ENCODE measurements around the gene CENPF. TPM values are rescaled to one million over a fixed set of nuclear protein-coding genes. Genes with fewer than 3 reads are reported as not detected.

The CENPF gene
- total and polyA plus RNA-seq, 9 of the 15 experiments (the other 6 are each of a cell fraction or from before 2014, with no cell fraction given): 50.6 to 180 (median 98.3) TPM

GRCh38 chr1:214709241-214709640 is 106.2 kb downstream of the CENPF start (continued):
- no peak for TF ChIP-seq BRF2 (IDR thresholded peaks at IDR 0.05; ENCODE audit: borderline replicate concordance, insufficient read depth, insufficient read length)

- no peaks in the 10 kb centered on the region for H3K27me3 ChIP-seq (ENCODE audit: control insufficient read depth in 2 of 2, insufficient read depth in 2 of 2, low read length in 2 of 2)
- H3K9me1 ChIP-seq (ENCODE audit: control insufficient read depth, insufficient read depth, low read length): no peaks in the 10 kb centered on the region
- WGBS (ENCODE audit: insufficient coverage, low coverage, missing lambda C conversion rate): 0% methylated on average over 2 of the region's 2 CpGs
- in situ Hi-C loops (cut with MboI) (no loop called here), intact Hi-C loops (cut with micrococcal nuclease) (no loop called here)
- TF ChIP-seq ETV5 (CRISPR knock-in tag; IDR thresholded peaks at IDR 0.05; ENCODE audit: low read depth) (no peak), RAD21 (CRISPR knock-in tag; conservative IDR thresholded peaks at IDR 0.05 in 1 of 2, IDR thresholded peaks at IDR 0.05 in 1 of 2) (no peak), MTA3 (IDR thresholded peaks at IDR 0.05; ENCODE audit: borderline replicate concordance) (no peak), ZNF589 (CRISPR knock-in tag; IDR thresholded peaks at IDR 0.05; ENCODE audit: low read depth) (no peak), RAD51 (IDR thresholded peaks at IDR 0.05; ENCODE audit: borderline replicate concordance, low read depth) (no peak), ZNF316 (IDR thresholded peaks at IDR 0.05) (peak; percentile 61), ZNF780A (CRISPR knock-in tag; IDR thresholded peaks at IDR 0.05) (no peak), POLR2A (conservative IDR thresholded peaks at IDR 0.05) (no peak), MAFG (tag; conservative IDR thresholded peaks at IDR 0.05) (0 out of 2 replicates have a peak, but pooled peaks have one; percentile 7), ELK3 (CRISPR knock-in tag; IDR thresholded peaks at IDR 0.05) (no peak), ZNF263 (CRISPR knock-in tag; IDR thresholded peaks at IDR 0.05; ENCODE audit: borderline replicate concordance) (no peak), ZNF511 (CRISPR knock-in tag; IDR thresholded peaks at IDR 0.05) (no peak), SMARCE1 (IDR thresholded peaks at IDR 0.05) (no peak), ZFPM2 (CRISPR knock-in tag; IDR thresholded peaks at IDR 0.05) (no peak), KDM2B (CRISPR knock-in tag; IDR thresholded peaks at IDR 0.05) (no peak)
- no peak overlapping the region for H3K9ac ChIP-seq (ENCODE audit: insufficient read depth in 1 of 2, low read depth in 2 of 2, low read length in 2 of 2)
- DNase-seq (ENCODE audit: extremely low read depth in 1 of 4, low spot score in 3 of 4) (no peak), ATAC-seq (no peak), FAIRE-seq (no peak)
- H3K4me1 ChIP-seq (replicated peaks in 1 of 2; ENCODE audit: control insufficient read depth in 2 of 2, insufficient read depth in 2 of 2, low read length in 2 of 2): no peaks in the 10 kb centered on the region
- no peak overlapping the region for H3K4me3 ChIP-seq
- no peaks in the 10 kb centered on the region for H3K79me2 ChIP-seq (ENCODE audit: control insufficient read depth, insufficient read depth, low read length)
- ChIA-PET POLR2A (no interaction called here), CTCF (ENCODE audit: low intra/inter-chr PET ratio) (no interaction called here)
- no peaks in the 10 kb centered on the region for H3K9me3 ChIP-seq (replicated peaks; ENCODE audit: control insufficient read depth, insufficient read depth, low read depth, low read length)
- H3K36me3 ChIP-seq (ENCODE audit: control insufficient read depth, insufficient read depth, low read length): no peaks in the 10 kb centered on the region
- H2AFZ ChIP-seq (ENCODE audit: low read depth, low read length): no peak overlapping the region
- H4K20me1 ChIP-seq (replicated peaks; ENCODE audit: control insufficient read depth, insufficient read depth, low read length): no peaks in the 10 kb centered on the region
- no peak overlapping the region for H3K4me2 ChIP-seq (ENCODE audit: insufficient read depth, low read length)
- no TSS peak for BruUV-seq (replicated peaks)
- no peak overlapping the region for H3K27ac ChIP-seq (ENCODE audit: extremely low read depth, low read depth, low read length)
Measured at GRCh38 chr1:214712737-214713136, 109.7 kb downstream of the CENPF start.
